IMR-90 (cell line): ENCODE data around the gene NTMT2. TPM values are rescaled to one million over a fixed set of nuclear protein-coding genes. Genes with fewer than 3 reads are reported as not detected.

ENCODE experiments used
- ATAC-seq: fragments of 200-7000 bp; cut with Tn5 transposase; 2 replicates; pipeline ENCODE4 v1.9.1; 2020; ENCODE audit warnings: low read depth, mild to moderate bottlenecking, moderate library complexity
- BruUV-seq: library from RNA; stranded (reverse); fragments of 400-500 nt; replicated peaks from 2 replicates; lab custom pipeline; 2021; lab: Mats Ljungman, UMichigan
- CTCF ChIA-PET: fragments of 300-600 bp; formaldehyde crosslinking; extraction: SDS; loops from one replicate; lab custom pipeline; 2021; ENCODE audit warnings: antibody characterized with exemption; lab: Yijun Ruan, JAX
- POLR2A ChIA-PET: fragments of 300-600 bp; sonication (Branson Sonifier 250); formaldehyde crosslinking; loops from one replicate; lab custom pipeline; 2022; ENCODE audit warnings: antibody characterized with exemption; ENCODE audit not compliant: unreplicated experiment; lab: Charles Lee
- DNase-seq: peaks from one replicate; pipeline ENCODE4 v3.0.0; 2013
- H2AFZ ChIP-seq: replicated peaks from 2 replicates; pipeline ENCODE3; 2013; ENCODE audit warnings: low read length, mild to moderate bottlenecking; ENCODE audit not compliant: poor library complexity
- H2AK5ac ChIP-seq: 2 replicates; pipeline ENCODE4 v1.6.1; 2013; ENCODE audit warnings: low read depth, low read length, inconsistent platforms
- H2AK9ac ChIP-seq: replicated peaks from 2 replicates; pipeline ENCODE3; 2013; ENCODE audit warnings: mild to moderate bottlenecking, low read depth, low read length, moderate library complexity; ENCODE audit not compliant: poor library complexity
- H2BK120ac ChIP-seq: 2 replicates; pipeline ENCODE4 v1.6.1; 2013; ENCODE audit warnings: low read depth, low read length, inconsistent platforms
- H2BK15ac ChIP-seq: 3 replicates; pipeline ENCODE4 v1.6.1; 2013; ENCODE audit warnings: low read depth, low read length, inconsistent platforms
- H2BK20ac ChIP-seq: 2 replicates; pipeline ENCODE4 v1.6.1; 2013; ENCODE audit warnings: low read depth, mild to moderate bottlenecking, inconsistent platforms, low read length, moderate library complexity
- H2BK5ac ChIP-seq: 2 replicates; pipeline ENCODE4 v1.6.1; 2013; ENCODE audit warnings: mild to moderate bottlenecking, low read depth, low read length, inconsistent platforms; ENCODE audit not compliant: poor library complexity, severe bottlenecking
- H3K14ac ChIP-seq: replicated peaks from 2 replicates; pipeline ENCODE4 v1.6.1; 2013; ENCODE audit warnings: low read depth, low read length, inconsistent platforms
- H3K18ac ChIP-seq: 2 replicates; pipeline ENCODE4 v1.6.1; 2013; ENCODE audit warnings: low read depth, low read length, control low read depth
- H3K23ac ChIP-seq: 2 replicates; pipeline ENCODE4 v1.6.1; 2013; ENCODE audit warnings: low read depth, low read length, inconsistent platforms
- H3K27ac ChIP-seq: 2 replicates; pipeline ENCODE4 v1.5.1; 2013; ENCODE audit warnings: mild to moderate bottlenecking, control low read depth, low read length; ENCODE audit not compliant: insufficient read depth
- H3K27me3 ChIP-seq: 2 replicates; pipeline ENCODE4 v1.6.1; 2013; ENCODE audit warnings: low read length; ENCODE audit not compliant: control insufficient read depth, insufficient read depth
- H3K36me3 ChIP-seq: 2 replicates; pipeline ENCODE4 v1.6.1; 2013; ENCODE audit warnings: low read length, mixed read lengths; ENCODE audit not compliant: control insufficient read depth, insufficient read depth
- H3K4ac ChIP-seq: 2 replicates; pipeline ENCODE4 v1.6.1; 2013; ENCODE audit warnings: low read depth, low read length, inconsistent platforms
- H3K4me1 ChIP-seq: 2 replicates; pipeline ENCODE4 v1.6.1; 2013; ENCODE audit warnings: low read length, mixed read lengths; ENCODE audit not compliant: control insufficient read depth, insufficient read depth
- H3K4me2 ChIP-seq: 2 replicates; pipeline ENCODE4 v1.6.1; 2013; ENCODE audit warnings: low read depth, mild to moderate bottlenecking, control low read depth, low read length, moderate library complexity
- H3K4me3 ChIP-seq: 2 replicates; pipeline ENCODE4 v1.5.1; 2013; ENCODE audit warnings: low read depth, mild to moderate bottlenecking, control low read depth, low read length, moderate library complexity; ENCODE audit not compliant: insufficient read depth
- H3K56ac ChIP-seq: 2 replicates; pipeline ENCODE4 v1.6.1; 2013; ENCODE audit warnings: low read length, inconsistent platforms; ENCODE audit not compliant: insufficient read depth; ENCODE audit errors: extremely low read depth
- H3K79me1 ChIP-seq, 2 experiments: 2 replicates each; pipeline ENCODE4 v1.6.1; 2013; ENCODE audit warnings: low read length in 2 of 2, inconsistent platforms in 1 of 2, low read depth in 1 of 2
- H3K9ac ChIP-seq: 2 replicates; pipeline ENCODE4 v1.6.1; 2013; ENCODE audit warnings: low read depth, low read length, control low read depth
- H3K9me1 ChIP-seq: 2 replicates; pipeline ENCODE4 v1.6.1; 2013; ENCODE audit warnings: low read length, inconsistent platforms; ENCODE audit not compliant: insufficient read depth
- H3K9me3 ChIP-seq: 2 replicates; pipeline ENCODE4 v1.6.1; 2013; ENCODE audit warnings: low read length; ENCODE audit not compliant: control insufficient read depth, insufficient read depth
- H4K20me1 ChIP-seq: 2 replicates; pipeline ENCODE4 v1.6.1; 2013; ENCODE audit warnings: low read length, inconsistent platforms; ENCODE audit not compliant: insufficient read depth
- H4K5ac ChIP-seq: 2 replicates; pipeline ENCODE4 v1.6.1; 2013; ENCODE audit warnings: mild to moderate bottlenecking, low read depth, low read length, control low read depth
- H4K8ac ChIP-seq, 2 experiments: 2 replicates each; pipeline ENCODE4 v1.6.1; 2013; ENCODE audit warnings: low read depth in 2 of 2, low read length in 2 of 2, control low read depth in 1 of 2, inconsistent platforms in 1 of 2
- H4K91ac ChIP-seq: 2 replicates; pipeline ENCODE4 v1.6.1; 2013; ENCODE audit warnings: low read depth, low read length, inconsistent platforms; ENCODE audit not compliant: insufficient read depth
- BHLHE40 ChIP-seq: fragments of 150-350 bp; IDR thresholded peaks from 2 replicates; pipeline ENCODE4 v1.6.1; 2016; ENCODE audit warnings: mild to moderate bottlenecking, low read depth, low read length
- CEBPB ChIP-seq: IDR thresholded peaks from 2 replicates; pipeline ENCODE4 v1.6.1; 2012; ENCODE audit warnings: low read depth, low read length, improper control_type of control experiment
- CHD1 ChIP-seq: IDR thresholded peaks from 2 replicates; pipeline ENCODE4 v1.6.1; 2012; ENCODE audit warnings: low read depth, low read length, improper control_type of control experiment
- FOS ChIP-seq: fragments of 150-350 bp; IDR thresholded peaks from 2 replicates; pipeline ENCODE4 v1.6.1; 2016; ENCODE audit warnings: low read depth, low read length
- MAFK ChIP-seq: IDR thresholded peaks from 2 replicates; pipeline ENCODE4 v1.6.1; 2012; ENCODE audit warnings: low read depth, low read length, improper control_type of control experiment
- MAZ ChIP-seq: IDR thresholded peaks from 2 replicates; pipeline ENCODE4 v1.6.1; 2012; ENCODE audit warnings: low read depth, mild to moderate bottlenecking, low read length, improper control_type of control experiment, moderate library complexity, borderline replicate concordance
- MXI1 ChIP-seq: IDR thresholded peaks from 2 replicates; pipeline ENCODE4 v1.6.1; 2012; ENCODE audit warnings: low read depth, mild to moderate bottlenecking, low read length, moderate library complexity, borderline replicate concordance
- NFE2L2 ChIP-seq: fragments of 150-350 bp; IDR thresholded peaks from 2 replicates; pipeline ENCODE4 v1.6.1; 2016; ENCODE audit warnings: low read depth, mild to moderate bottlenecking, low read length
- POLR2A ChIP-seq: IDR thresholded peaks from 2 replicates; pipeline ENCODE4 v1.6.1; 2012; ENCODE audit warnings: mild to moderate bottlenecking, low read depth, low read length
- RAD21 ChIP-seq: IDR thresholded peaks from 2 replicates; pipeline ENCODE4 v1.6.1; 2012; ENCODE audit warnings: low read length, improper control_type of control experiment
- RCOR1 ChIP-seq: IDR thresholded peaks from 2 replicates; pipeline ENCODE4 v1.6.1; 2012; ENCODE audit warnings: mild to moderate bottlenecking, low read length, improper control_type of control experiment; ENCODE audit not compliant: insufficient replicate concordance
- RFX5 ChIP-seq: IDR thresholded peaks from 2 replicates; pipeline ENCODE4 v1.8.0; 2012; ENCODE audit warnings: low read depth, mild to moderate bottlenecking, low read length, moderate library complexity
- SMC3 ChIP-seq: fragments of 150-350 bp; IDR thresholded peaks from 2 replicates; pipeline ENCODE4 v1.6.1; 2016; ENCODE audit warnings: low read depth, mild to moderate bottlenecking, antibody characterized with exemption, low read length, moderate library complexity
- WGBS, 2 experiments: methylation state at CpG; one replicate each; pipeline versions ENCODE4 v1.1.5 to v1.1.7; 2013; ENCODE audit warnings: missing lambda C conversion rate in 2 of 2; ENCODE audit not compliant: insufficient read length in 1 of 2; ENCODE audit errors: extremely low coverage in 2 of 2; 5-methylcytosine and 5-hydroxymethylcytosine counted together
- dilution Hi-C: fragments of 300-500 bp; cut with HindIII; formaldehyde crosslinking; loops from one replicate; pipeline ENCODE4 v1.14.3; 2018; ENCODE audit warnings: low sequenced_read_pairs; ENCODE audit not compliant: unreplicated experiment
- in situ Hi-C: fragments of 300-500 bp; cut with MboI; formaldehyde crosslinking; loops from 3 replicates; pipeline ENCODE4 v1.14.3; 2019; ENCODE audit warnings: low sequenced_read_pairs, inconsistent platforms, mixed read lengths
- intact Hi-C: fragments of 100-400 bp; cut with micrococcal nuclease; formaldehyde crosslinking; loops from 2 replicates; pipeline ENCODE4 v1.10.0; 2022
- polyA plus RNA-seq, 3 experiments: library from polyadenylated mRNA; depleted of rRNA; stranded (reverse); fragments of >200 nt; gene quantifications; 2 replicates each; pipeline ENCODE4 v1.2.3, GENCODE V29; 2012; ENCODE audit warnings: low replicate concordance in 1 of 3
- total RNA-seq: library from RNA; depleted of rRNA; stranded (reverse); fragments of >200 nt; gene quantifications from 2 replicates; pipeline ENCODE4 v1.2.3, GENCODE V29; 2012
- TF ChIP-seq, protein P1 (sequence below): fragments of 150-350 bp; IDR thresholded peaks from 2 replicates; pipeline ENCODE4 v1.6.1; 2016; ENCODE audit warnings: low read depth, mild to moderate bottlenecking, low read length, moderate library complexity, borderline replicate concordance
- TF ChIP-seq, protein P2 (sequence below): conservative IDR thresholded peaks from 2 replicates; pipeline ENCODE4 v1.5.1; 2012; ENCODE audit warnings: mild to moderate bottlenecking, low read depth, low read length, improper control_type of control experiment
- TF ChIP-seq, protein P3 (sequence below): fragments of 150-350 bp; IDR thresholded peaks from 2 replicates; pipeline ENCODE4 v1.6.1; 2017; ENCODE audit warnings: mild to moderate bottlenecking, antibody characterized with exemption, low read length, low read depth

Gene NTMT2
- total and polyA plus RNA-seq, 2 of the 4 experiments (the other 2 are of a cell fraction) = not detected

DNA sequence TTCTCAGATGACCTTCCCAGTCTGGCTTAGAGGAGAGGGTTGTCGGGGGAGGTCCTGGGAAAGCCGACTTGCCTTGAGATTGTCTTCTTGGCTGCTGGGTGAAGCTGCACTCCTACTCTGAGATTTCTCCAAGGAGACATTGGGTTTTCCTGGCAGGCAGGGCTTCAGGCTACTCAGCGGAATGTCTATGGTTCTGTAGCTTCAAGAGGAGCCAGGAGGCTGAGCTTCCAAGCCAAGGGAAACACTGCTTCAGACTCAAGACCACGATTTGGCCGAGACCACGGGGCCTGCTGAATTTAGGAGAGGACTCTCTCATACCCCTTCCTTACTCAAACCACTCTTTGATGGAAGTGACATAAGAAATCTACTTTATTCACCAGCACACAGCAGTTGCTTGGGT lies 67.8 kb downstream of the NTMT2 start:
- Histone ChIP-seq H3K9ac (no peak overlapping the region), H3K36me3 (no peaks in the 10 kb centered on the region), H3K9me1 (no peaks in the 10 kb centered on the region), H3K18ac (no peak overlapping the region), H2AK9ac (no peak overlapping the region), H2AFZ (no peak overlapping the region), H2BK20ac (no peak overlapping the region), H3K56ac (no peak overlapping the region), H3K9me3 (no peaks in the 10 kb centered on the region), H3K4me1 (no peaks in the 10 kb centered on the region), H3K4ac (no peak overlapping the region), H2BK15ac (no peak overlapping the region), H3K4me2 (no peak overlapping the region), H3K4me3 (no peak overlapping the region), H4K20me1 (no peaks in the 10 kb centered on the region), H4K8ac (no peak overlapping the region), H3K14ac (no peak overlapping the region), H2BK5ac (no peak overlapping the region), H4K5ac (no peak overlapping the region), H2AK5ac (no peak overlapping the region), H3K27ac (no peak overlapping the region), H4K91ac (no peak overlapping the region), H3K23ac (no peak overlapping the region), H3K79me1 (no peaks in the 10 kb centered on the region), H3K27me3 (no peaks in the 10 kb centered on the region), H2BK120ac (no peak overlapping the region)
- ATAC-seq (no peak), DNase-seq (no peak)
- in situ Hi-C loops (no loop called here), intact Hi-C loops (loop anchor here (10.0 kb wide), 1 partner anchor 321 kb away; the partner anchor contains the start of gene GORAB), dilution Hi-C loops (no loop called here)
- no CpG with 5 or more reads among the region's 6 CpGs for WGBS, 2 experiments
- TF ChIP-seq CHD1 (no peak), RAD21 (no peak), MXI1 (no peak), RFX5 (no peak), FOS (no peak), CEBPB (no peak), NFE2L2 (no peak), BHLHE40 (no peak), MAFK (no peak), POLR2A (no peak), SMC3 (no peak), MAZ (no peak), RCOR1 (no peak)
- TF ChIP-seq, protein P1, sequence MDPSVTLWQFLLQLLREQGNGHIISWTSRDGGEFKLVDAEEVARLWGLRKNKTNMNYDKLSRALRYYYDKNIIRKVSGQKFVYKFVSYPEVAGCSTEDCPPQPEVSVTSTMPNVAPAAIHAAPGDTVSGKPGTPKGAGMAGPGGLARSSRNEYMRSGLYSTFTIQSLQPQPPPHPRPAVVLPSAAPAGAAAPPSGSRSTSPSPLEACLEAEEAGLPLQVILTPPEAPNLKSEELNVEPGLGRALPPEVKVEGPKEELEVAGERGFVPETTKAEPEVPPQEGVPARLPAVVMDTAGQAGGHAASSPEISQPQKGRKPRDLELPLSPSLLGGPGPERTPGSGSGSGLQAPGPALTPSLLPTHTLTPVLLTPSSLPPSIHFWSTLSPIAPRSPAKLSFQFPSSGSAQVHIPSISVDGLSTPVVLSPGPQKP = no peak
- TF ChIP-seq, protein P2, sequence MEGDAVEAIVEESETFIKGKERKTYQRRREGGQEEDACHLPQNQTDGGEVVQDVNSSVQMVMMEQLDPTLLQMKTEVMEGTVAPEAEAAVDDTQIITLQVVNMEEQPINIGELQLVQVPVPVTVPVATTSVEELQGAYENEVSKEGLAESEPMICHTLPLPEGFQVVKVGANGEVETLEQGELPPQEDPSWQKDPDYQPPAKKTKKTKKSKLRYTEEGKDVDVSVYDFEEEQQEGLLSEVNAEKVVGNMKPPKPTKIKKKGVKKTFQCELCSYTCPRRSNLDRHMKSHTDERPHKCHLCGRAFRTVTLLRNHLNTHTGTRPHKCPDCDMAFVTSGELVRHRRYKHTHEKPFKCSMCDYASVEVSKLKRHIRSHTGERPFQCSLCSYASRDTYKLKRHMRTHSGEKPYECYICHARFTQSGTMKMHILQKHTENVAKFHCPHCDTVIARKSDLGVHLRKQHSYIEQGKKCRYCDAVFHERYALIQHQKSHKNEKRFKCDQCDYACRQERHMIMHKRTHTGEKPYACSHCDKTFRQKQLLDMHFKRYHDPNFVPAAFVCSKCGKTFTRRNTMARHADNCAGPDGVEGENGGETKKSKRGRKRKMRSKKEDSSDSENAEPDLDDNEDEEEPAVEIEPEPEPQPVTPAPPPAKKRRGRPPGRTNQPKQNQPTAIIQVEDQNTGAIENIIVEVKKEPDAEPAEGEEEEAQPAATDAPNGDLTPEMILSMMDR = no peak
- TF ChIP-seq, protein P3, sequence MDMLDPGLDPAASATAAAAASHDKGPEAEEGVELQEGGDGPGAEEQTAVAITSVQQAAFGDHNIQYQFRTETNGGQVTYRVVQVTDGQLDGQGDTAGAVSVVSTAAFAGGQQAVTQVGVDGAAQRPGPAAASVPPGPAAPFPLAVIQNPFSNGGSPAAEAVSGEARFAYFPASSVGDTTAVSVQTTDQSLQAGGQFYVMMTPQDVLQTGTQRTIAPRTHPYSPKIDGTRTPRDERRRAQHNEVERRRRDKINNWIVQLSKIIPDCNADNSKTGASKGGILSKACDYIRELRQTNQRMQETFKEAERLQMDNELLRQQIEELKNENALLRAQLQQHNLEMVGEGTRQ = no peak
- BruUV-seq = no TSS peak
- ChIA-PET POLR2A (no interaction called here), CTCF (no interaction called here)
